ENCODE data around the gene NMT2. TPM values are rescaled to one million over a fixed set of nuclear protein-coding genes. Genes with fewer than 3 reads are reported as not detected.

NMT2 gene
- polyA plus RNA-seq, 1 donor from 2014 or later, result 24.6 TPM

DNA sequence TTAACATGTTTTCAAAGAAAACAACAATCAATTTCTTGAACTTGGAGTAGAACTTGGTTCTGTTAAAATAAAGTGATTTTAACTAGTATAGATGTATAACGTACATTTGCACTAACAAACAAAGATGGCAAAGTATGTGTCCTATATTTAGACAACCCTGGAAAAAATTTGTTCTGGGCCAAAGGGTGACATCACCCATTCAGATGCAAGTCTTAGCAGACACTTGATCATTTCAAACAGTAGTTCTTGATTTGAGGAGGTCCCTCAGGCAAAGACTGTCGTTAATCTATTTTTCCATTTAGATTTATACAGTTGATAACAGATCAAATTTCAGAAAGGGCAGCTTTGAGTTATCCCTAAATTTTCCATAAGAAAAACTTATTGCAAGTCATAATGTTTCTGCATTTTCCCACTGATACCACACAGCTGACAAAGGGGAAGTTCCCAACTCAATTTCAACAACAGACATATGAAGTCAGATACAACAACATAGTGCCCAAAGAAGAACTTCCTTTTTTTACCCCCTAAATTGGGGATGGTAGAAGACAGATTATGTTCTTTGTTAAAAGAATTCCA lies 5.2 kb downstream of the NMT2 start:
- no peaks in the 10 kb centered on the region for H3F3A ChIP-seq (ENCODE audit: insufficient read depth, low read length, poor library complexity, severe bottlenecking)
- no peaks in the 10 kb centered on the region for H4K20me1 ChIP-seq (ENCODE audit: insufficient read depth)
- H3K4me2 ChIP-seq (ENCODE audit: low read length), result no peak overlapping the region
- H3K4me3 ChIP-seq (ENCODE audit: low read length), result no peak overlapping the region
- H3K9me3 ChIP-seq (ENCODE audit: low read length), result no peaks in the 10 kb centered on the region
- no peak overlapping the region for H2AFZ ChIP-seq (ENCODE audit: low read depth, low read length)
- H3K9me2 ChIP-seq (ENCODE audit: insufficient read depth, low read length), result no peaks in the 10 kb centered on the region
- H3K79me2 ChIP-seq (replicated peaks; ENCODE audit: insufficient read depth, low read length), result peaks cover 11% of the 10 kb centered on the region
- H3K9ac ChIP-seq (ENCODE audit: low read length), result no peak overlapping the region
- H3K27ac ChIP-seq (ENCODE audit: low read length), result no peak overlapping the region
- TF ChIP-seq SMC3 (conservative IDR thresholded peaks at IDR 0.05; ENCODE audit: poor library complexity) (no peak), TAF1 (IDR thresholded peaks at IDR 0.05; ENCODE audit: low read depth) (no peak)
- TF ChIP-seq, protein P1, sequence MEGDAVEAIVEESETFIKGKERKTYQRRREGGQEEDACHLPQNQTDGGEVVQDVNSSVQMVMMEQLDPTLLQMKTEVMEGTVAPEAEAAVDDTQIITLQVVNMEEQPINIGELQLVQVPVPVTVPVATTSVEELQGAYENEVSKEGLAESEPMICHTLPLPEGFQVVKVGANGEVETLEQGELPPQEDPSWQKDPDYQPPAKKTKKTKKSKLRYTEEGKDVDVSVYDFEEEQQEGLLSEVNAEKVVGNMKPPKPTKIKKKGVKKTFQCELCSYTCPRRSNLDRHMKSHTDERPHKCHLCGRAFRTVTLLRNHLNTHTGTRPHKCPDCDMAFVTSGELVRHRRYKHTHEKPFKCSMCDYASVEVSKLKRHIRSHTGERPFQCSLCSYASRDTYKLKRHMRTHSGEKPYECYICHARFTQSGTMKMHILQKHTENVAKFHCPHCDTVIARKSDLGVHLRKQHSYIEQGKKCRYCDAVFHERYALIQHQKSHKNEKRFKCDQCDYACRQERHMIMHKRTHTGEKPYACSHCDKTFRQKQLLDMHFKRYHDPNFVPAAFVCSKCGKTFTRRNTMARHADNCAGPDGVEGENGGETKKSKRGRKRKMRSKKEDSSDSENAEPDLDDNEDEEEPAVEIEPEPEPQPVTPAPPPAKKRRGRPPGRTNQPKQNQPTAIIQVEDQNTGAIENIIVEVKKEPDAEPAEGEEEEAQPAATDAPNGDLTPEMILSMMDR (IDR thresholded peaks at IDR 0.05; ENCODE audit: poor library complexity, severe bottlenecking), result no peak
- no peaks in the 10 kb centered on the region for H3K36me3 ChIP-seq (ENCODE audit: insufficient read depth, low read length)
- no peaks in the 10 kb centered on the region for H3K27me3 ChIP-seq (ENCODE audit: insufficient read depth, low read depth, low read length)

DNA sequence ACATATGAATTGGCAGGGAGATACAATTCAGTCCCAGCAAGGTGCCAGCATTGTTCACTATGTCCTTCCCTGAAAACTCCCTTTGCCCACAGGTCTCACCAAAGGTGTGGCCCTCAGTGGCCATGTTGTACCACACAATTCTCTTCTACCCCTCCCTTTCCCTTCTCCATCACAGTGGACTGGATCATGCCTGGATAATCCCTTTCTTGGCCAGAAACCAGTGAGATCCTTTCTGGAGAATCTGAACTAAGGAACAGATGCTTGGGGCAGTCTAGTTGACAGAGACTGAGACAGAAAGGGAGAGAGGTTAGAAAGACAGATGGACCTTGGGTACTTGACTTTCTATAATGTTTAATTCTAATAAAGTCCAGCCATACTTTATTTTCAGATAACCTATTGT lies 9.5 kb downstream of the NMT2 start:
- Histone ChIP-seq H4K20me1 (ENCODE audit: insufficient read depth) (no peaks in the 10 kb centered on the region), H2AFZ (ENCODE audit: low read depth, low read length) (no peak overlapping the region), H3K27me3 (ENCODE audit: insufficient read depth, low read depth, low read length) (no peaks in the 10 kb centered on the region), H3K4me3 (ENCODE audit: low read length) (no peak overlapping the region), H3K9me2 (ENCODE audit: insufficient read depth, low read length) (no peaks in the 10 kb centered on the region), H3K4me2 (ENCODE audit: low read length) (no peak overlapping the region), H3K27ac (ENCODE audit: low read length) (no peak overlapping the region), H3F3A (ENCODE audit: insufficient read depth, low read length, poor library complexity, severe bottlenecking) (no peaks in the 10 kb centered on the region), H3K9ac (ENCODE audit: low read length) (no peak overlapping the region), H3K9me3 (ENCODE audit: low read length) (peaks cover 2% of the 10 kb centered on the region), H3K36me3 (ENCODE audit: insufficient read depth, low read length) (no peaks in the 10 kb centered on the region), H3K79me2 (replicated peaks; ENCODE audit: insufficient read depth, low read length) (peaks cover 3% of the 10 kb centered on the region)
- TF ChIP-seq EZH2 (IDR thresholded peaks at IDR 0.05; ENCODE audit: borderline replicate concordance, insufficient read depth, low read length, poor library complexity, severe bottlenecking), result no peak
- TF ChIP-seq, protein P1 (IDR thresholded peaks at IDR 0.05; ENCODE audit: poor library complexity, severe bottlenecking), result no peak
- TF ChIP-seq POLR2AphosphoS5 (IDR thresholded peaks at IDR 0.05), result no peak
- TF ChIP-seq SMC3 (conservative IDR thresholded peaks at IDR 0.05; ENCODE audit: poor library complexity), result no peak

DNA sequence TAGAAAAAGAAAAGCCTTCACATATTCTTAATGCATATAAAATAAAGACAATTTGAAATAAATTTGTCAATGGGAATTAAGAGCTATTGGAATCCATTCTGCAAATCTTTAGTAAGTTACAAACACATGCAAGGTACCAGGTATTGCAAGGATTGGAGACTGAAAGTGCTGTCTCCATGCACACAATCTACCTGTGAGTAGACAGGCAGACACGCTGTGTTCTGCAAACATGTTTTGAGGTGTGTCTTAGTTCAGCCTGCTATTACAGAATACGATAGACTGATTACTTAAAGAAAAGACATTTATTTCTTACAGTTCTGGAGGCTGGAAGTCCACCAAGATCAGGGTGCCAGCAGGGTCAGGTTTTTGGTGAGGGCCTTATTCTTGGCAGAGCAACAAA lies 10.0 kb downstream of the NMT2 start:
- H3K9me2 ChIP-seq (ENCODE audit: insufficient read depth, low read length), result no peaks in the 10 kb centered on the region
- no peak overlapping the region for H3K9ac ChIP-seq (ENCODE audit: low read length)
- H3K4me3 ChIP-seq (ENCODE audit: low read length), result no peak overlapping the region
- H3F3A ChIP-seq (ENCODE audit: insufficient read depth, low read length, poor library complexity, severe bottlenecking), result no peaks in the 10 kb centered on the region
- H3K27me3 ChIP-seq (ENCODE audit: insufficient read depth, low read depth, low read length), result no peaks in the 10 kb centered on the region
- peaks cover 3% of the 10 kb centered on the region for H3K79me2 ChIP-seq (replicated peaks; ENCODE audit: insufficient read depth, low read length)
- no peaks in the 10 kb centered on the region for H3K36me3 ChIP-seq (ENCODE audit: insufficient read depth, low read length)
- no peaks in the 10 kb centered on the region for H4K20me1 ChIP-seq (ENCODE audit: insufficient read depth)
- H3K9me3 ChIP-seq (ENCODE audit: low read length), result peaks cover 2% of the 10 kb centered on the region
- no peak overlapping the region for H3K4me2 ChIP-seq (ENCODE audit: low read length)
- no peak for TF ChIP-seq SMC3 (conservative IDR thresholded peaks at IDR 0.05; ENCODE audit: poor library complexity)
- no peak overlapping the region for H3K27ac ChIP-seq (ENCODE audit: low read length)
- no peak overlapping the region for H2AFZ ChIP-seq (ENCODE audit: low read depth, low read length)
